ENCODE data around the gene INSM1. TPM values are rescaled to one million over a fixed set of nuclear protein-coding genes. Genes with fewer than 3 reads are reported as not detected.

Gene INSM1
- total RNA-seq, 6 experiments from 2014 or later = not detected

- Mint-ChIP-seq H3K4me3 (no peak overlapping the region), H3K27me3 (ENCODE audit: insufficient read depth) (peaks cover 56% of the 10 kb centered on the region), H3K36me3 (ENCODE audit: low read depth) (no peaks in the 10 kb centered on the region), H3K27ac (no peak overlapping the region), H3K9me3 (no peaks in the 10 kb centered on the region), H3K4me1 (ENCODE audit: low read depth) (no peaks in the 10 kb centered on the region; the same call in 1 of the 2 replicates)
- TF ChIP-seq CTCF (IDR thresholded peaks at IDR 0.05) = no peak
- no peak for DNase-seq
These were observed 2.3 kb upstream of the INSM1 start for GRCh38 chr20:20365480-20366161.

- no peaks in the 10 kb centered on the region for H3K36me3 Mint-ChIP-seq (ENCODE audit: low read depth)
- no peaks in the 10 kb centered on the region for H3K4me1 Mint-ChIP-seq (ENCODE audit: low read depth)
- H3K27me3 Mint-ChIP-seq (ENCODE audit: insufficient read depth) = peaks cover 49% of the 10 kb centered on the region
- H3K27ac Mint-ChIP-seq = no peak overlapping the region
- H3K4me3 Mint-ChIP-seq = no peak overlapping the region
- DNase-seq = no peak
- no peak for TF ChIP-seq CTCF (IDR thresholded peaks at IDR 0.05)
- no peaks in the 10 kb centered on the region for H3K9me3 Mint-ChIP-seq
These were observed 1.4 kb upstream of the INSM1 start for GRCh38 chr20:20366551-20366875.

GRCh38 chr20:20366876-20367574, 879 bp upstream of the INSM1 start:
- TF ChIP-seq CTCF (IDR thresholded peaks at IDR 0.05) = no peak
- Mint-ChIP-seq H3K27ac (no peak overlapping the region), H3K4me3 (no peak overlapping the region), H3K36me3 (ENCODE audit: low read depth) (no peaks in the 10 kb centered on the region), H3K9me3 (no peaks in the 10 kb centered on the region), H3K4me1 (ENCODE audit: low read depth) (no peaks in the 10 kb centered on the region), H3K27me3 (ENCODE audit: insufficient read depth) (peaks cover 46% of the 10 kb centered on the region)
- DNase-seq = no peak

- no peak overlapping the region for H3K27ac Mint-ChIP-seq
- peaks cover 40% of the 10 kb centered on the region for H3K27me3 Mint-ChIP-seq (ENCODE audit: insufficient read depth)
- H3K36me3 Mint-ChIP-seq (ENCODE audit: low read depth) = no peaks in the 10 kb centered on the region
- no peak overlapping the region for H3K4me3 Mint-ChIP-seq
- no peaks in the 10 kb centered on the region for H3K9me3 Mint-ChIP-seq
- peaks cover 11% of the 10 kb centered on the region for H3K4me1 Mint-ChIP-seq (ENCODE audit: low read depth)
- TF ChIP-seq CTCF (IDR thresholded peaks at IDR 0.05) = no peak
- DNase-seq = no peak
These were observed 730 bp downstream of the INSM1 start for GRCh38 chr20:20368418-20369249.

GRCh38 chr20:20369250-20370093, 1.6 kb downstream of the INSM1 start:
- Mint-ChIP-seq H3K9me3 (no peaks in the 10 kb centered on the region), H3K27ac (no peak overlapping the region), H3K4me3 (no peak overlapping the region), H3K27me3 (ENCODE audit: insufficient read depth) (peaks cover 40% of the 10 kb centered on the region), H3K36me3 (ENCODE audit: low read depth) (no peaks in the 10 kb centered on the region), H3K4me1 (ENCODE audit: low read depth) (peaks cover 11% of the 10 kb centered on the region)
- no peak for TF ChIP-seq CTCF (IDR thresholded peaks at IDR 0.05)
- DNase-seq = no peak

Data from HFFc6 (cell line).